ENCODE results near the gene FBXL7.

The FBXL7 gene

GRCh38 chr5:15595929-15596328 is 95.9 kb downstream of the FBXL7 start:
- no peaks in the 10 kb centered on the region for H3K36me3 ChIP-seq
- TF ChIP-seq, protein P1, sequence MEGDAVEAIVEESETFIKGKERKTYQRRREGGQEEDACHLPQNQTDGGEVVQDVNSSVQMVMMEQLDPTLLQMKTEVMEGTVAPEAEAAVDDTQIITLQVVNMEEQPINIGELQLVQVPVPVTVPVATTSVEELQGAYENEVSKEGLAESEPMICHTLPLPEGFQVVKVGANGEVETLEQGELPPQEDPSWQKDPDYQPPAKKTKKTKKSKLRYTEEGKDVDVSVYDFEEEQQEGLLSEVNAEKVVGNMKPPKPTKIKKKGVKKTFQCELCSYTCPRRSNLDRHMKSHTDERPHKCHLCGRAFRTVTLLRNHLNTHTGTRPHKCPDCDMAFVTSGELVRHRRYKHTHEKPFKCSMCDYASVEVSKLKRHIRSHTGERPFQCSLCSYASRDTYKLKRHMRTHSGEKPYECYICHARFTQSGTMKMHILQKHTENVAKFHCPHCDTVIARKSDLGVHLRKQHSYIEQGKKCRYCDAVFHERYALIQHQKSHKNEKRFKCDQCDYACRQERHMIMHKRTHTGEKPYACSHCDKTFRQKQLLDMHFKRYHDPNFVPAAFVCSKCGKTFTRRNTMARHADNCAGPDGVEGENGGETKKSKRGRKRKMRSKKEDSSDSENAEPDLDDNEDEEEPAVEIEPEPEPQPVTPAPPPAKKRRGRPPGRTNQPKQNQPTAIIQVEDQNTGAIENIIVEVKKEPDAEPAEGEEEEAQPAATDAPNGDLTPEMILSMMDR (IDR thresholded peaks at IDR 0.05): no peak

GRCh38 chr5:15596936-15597335 is 97.0 kb downstream of the FBXL7 start:
- H3K36me3 ChIP-seq: no peaks in the 10 kb centered on the region
- H3K9me3 ChIP-seq: no peaks in the 10 kb centered on the region

More at GRCh38 chr5:15595929-15596328, 95.9 kb downstream of the FBXL7 start:
- H3K4me3 ChIP-seq (ENCODE audit: low read depth in 1 of 2, low read length in 1 of 2): no peak overlapping the region
- no peaks in the 10 kb centered on the region for H3K4me1 ChIP-seq (ENCODE audit: control insufficient read depth in 1 of 2, insufficient read depth in 1 of 2, low read depth in 1 of 2, low read length in 1 of 2)
- H3K27ac ChIP-seq: no peak overlapping the region
- no peaks in the 10 kb centered on the region for H3K9me3 ChIP-seq
- H3K27me3 ChIP-seq: no peaks in the 10 kb centered on the region

GRCh38 chr5:15597804-15598203 is 97.8 kb downstream of the FBXL7 start:
- Histone ChIP-seq H3K9me3 (no peaks in the 10 kb centered on the region), H3K36me3 (no peaks in the 10 kb centered on the region), H3K4me1 (ENCODE audit: control insufficient read depth in 1 of 2, insufficient read depth in 1 of 2, low read depth in 1 of 2, low read length in 1 of 2) (no peaks in the 10 kb centered on the region), H3K27me3 (no peaks in the 10 kb centered on the region), H3K27ac (no peak overlapping the region), H3K4me3 (ENCODE audit: low read depth in 1 of 2, low read length in 1 of 2) (no peak overlapping the region)
- TF ChIP-seq, protein P1 (IDR thresholded peaks at IDR 0.05): no peak

More at GRCh38 chr5:15596936-15597335, 97.0 kb downstream of the FBXL7 start:
- Histone ChIP-seq H3K4me3 (ENCODE audit: low read depth in 1 of 2, low read length in 1 of 2) (no peak overlapping the region), H3K27ac (no peak overlapping the region), H3K4me1 (ENCODE audit: control insufficient read depth in 1 of 2, insufficient read depth in 1 of 2, low read depth in 1 of 2, low read length in 1 of 2) (no peaks in the 10 kb centered on the region), H3K27me3 (no peaks in the 10 kb centered on the region)
- TF ChIP-seq, protein P1 (IDR thresholded peaks at IDR 0.05): no peak

DNA sequence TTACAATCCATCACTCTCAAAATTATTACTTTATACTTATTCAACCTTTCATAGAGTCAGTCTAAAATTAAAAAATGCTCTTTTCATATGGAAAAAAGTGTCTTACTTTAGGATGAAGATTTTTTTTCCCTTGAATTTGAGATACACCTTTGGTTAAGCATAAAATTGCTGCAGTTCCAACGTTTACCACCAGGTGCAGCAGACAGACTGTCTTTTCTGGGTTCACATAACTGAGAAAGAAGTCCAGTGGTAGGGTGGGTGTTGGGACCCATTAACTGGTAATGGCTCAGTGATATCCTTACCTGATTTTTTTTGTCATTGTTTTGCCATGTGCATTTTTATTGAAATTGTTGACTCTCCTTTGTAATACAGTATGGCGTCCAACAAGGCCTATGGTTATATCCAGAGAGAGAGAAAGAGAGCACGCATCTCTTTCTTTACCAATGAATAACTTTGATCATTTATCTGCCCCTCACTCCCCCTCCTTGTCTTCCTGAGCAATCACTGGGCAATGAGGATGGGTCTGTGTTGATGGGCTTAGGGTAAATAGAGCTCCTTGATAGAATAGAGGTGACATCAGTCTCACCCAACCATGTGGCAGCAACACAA is 98.4 kb downstream of the FBXL7 start:
- H3K27me3 ChIP-seq: no peaks in the 10 kb centered on the region
- H3K4me3 ChIP-seq (ENCODE audit: low read depth in 1 of 2, low read length in 1 of 2): no peak overlapping the region
- no peak overlapping the region for H3K27ac ChIP-seq
- TF ChIP-seq, protein P1 (IDR thresholded peaks at IDR 0.05): peak; percentile 30
- no peaks in the 10 kb centered on the region for H3K9me3 ChIP-seq
- no peaks in the 10 kb centered on the region for H3K36me3 ChIP-seq
- no peaks in the 10 kb centered on the region for H3K4me1 ChIP-seq (ENCODE audit: control insufficient read depth in 1 of 2, insufficient read depth in 1 of 2, low read depth in 1 of 2, low read length in 1 of 2)

DNA sequence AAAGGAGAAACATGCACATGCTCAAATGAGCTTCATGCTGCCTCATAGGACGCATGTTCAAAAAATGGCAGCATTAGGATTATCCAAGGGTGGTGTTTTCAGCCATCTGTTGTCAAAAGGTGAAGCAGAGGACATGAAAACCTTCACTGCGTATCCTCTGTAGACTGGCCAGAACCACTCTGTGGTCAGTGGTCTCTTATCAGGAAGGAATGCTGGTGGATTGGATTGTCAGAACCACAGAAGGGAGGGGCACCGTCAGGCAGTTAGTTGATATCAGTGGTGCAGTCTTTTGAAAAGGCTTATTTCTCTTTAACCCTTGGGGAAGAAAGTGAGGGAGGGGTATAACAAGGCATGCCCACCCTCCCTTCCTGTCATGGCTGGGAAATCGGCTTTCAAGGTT is 100.1 kb downstream of the FBXL7 start:
- Histone ChIP-seq H3K4me1 (ENCODE audit: control insufficient read depth in 1 of 2, insufficient read depth in 1 of 2, low read depth in 1 of 2, low read length in 1 of 2) (no peaks in the 10 kb centered on the region), H3K27ac (no peak overlapping the region), H3K27me3 (no peaks in the 10 kb centered on the region), H3K36me3 (no peaks in the 10 kb centered on the region), H3K4me3 (ENCODE audit: low read depth in 1 of 2, low read length in 1 of 2) (no peak overlapping the region), H3K9me3 (no peaks in the 10 kb centered on the region)
- TF ChIP-seq, protein P1 (IDR thresholded peaks at IDR 0.05): no peak

All from neutrophil (primary cell).